OCI-LY3 (cell line): Measurements from ENCODE around the gene TBX18.

Experiments used
- EZH2phosphoT487 ChIP-seq: fragments of 200-600 bp; shearing (Covaris generic); IDR thresholded peaks from 2 replicates; pipeline ENCODE4 v1.6.1; 2018; ENCODE audit warnings: antibody characterized with exemption, mixed run types, low read depth
- TF ChIP-seq, protein P1 (sequence below): fragments of 200-600, 300-600 bp; sonication (generic); IDR thresholded peaks from 2 replicates; pipeline ENCODE4 v1.5.1; 2014; ENCODE audit warnings: antibody characterized with exemption, low read length, low read depth

DNA sequence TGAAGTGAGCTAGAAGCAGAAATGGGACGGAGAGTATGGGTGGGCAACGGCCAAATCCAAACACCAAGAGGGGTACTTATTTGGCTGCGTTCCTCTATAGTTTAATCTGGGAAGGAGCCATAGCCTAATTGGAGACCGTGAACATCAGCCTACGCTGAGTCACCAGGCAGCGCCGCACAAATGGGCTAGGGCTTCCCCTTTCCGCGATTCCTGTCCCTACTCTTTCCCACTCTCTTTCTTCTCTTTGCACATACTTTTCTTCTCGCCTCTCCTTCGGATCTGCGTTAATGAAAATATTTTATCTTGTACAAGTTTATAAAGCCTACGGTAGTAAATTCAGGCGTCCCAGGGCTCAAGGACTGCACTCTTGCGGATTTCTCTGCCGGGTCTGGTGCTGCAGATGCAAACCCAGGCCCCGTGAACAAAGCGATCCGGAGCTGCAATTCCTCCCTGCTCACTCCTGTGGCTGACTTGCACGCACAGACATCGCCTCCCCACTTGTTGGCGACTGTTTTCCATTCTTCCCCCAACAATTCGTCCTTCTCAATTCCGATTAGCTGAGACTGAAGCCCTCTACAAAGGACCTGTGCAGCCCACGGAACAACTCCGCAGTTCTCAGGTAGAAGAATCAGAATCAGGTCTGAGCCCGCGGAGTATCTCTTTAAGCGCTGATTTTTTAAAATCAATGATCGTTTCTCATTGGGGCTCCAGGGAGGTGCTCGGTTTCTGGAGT, 4.2 kb upstream of the TBX18 start:
- TF ChIP-seq, protein P1, sequence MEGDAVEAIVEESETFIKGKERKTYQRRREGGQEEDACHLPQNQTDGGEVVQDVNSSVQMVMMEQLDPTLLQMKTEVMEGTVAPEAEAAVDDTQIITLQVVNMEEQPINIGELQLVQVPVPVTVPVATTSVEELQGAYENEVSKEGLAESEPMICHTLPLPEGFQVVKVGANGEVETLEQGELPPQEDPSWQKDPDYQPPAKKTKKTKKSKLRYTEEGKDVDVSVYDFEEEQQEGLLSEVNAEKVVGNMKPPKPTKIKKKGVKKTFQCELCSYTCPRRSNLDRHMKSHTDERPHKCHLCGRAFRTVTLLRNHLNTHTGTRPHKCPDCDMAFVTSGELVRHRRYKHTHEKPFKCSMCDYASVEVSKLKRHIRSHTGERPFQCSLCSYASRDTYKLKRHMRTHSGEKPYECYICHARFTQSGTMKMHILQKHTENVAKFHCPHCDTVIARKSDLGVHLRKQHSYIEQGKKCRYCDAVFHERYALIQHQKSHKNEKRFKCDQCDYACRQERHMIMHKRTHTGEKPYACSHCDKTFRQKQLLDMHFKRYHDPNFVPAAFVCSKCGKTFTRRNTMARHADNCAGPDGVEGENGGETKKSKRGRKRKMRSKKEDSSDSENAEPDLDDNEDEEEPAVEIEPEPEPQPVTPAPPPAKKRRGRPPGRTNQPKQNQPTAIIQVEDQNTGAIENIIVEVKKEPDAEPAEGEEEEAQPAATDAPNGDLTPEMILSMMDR = no peak
- no peak for TF ChIP-seq EZH2phosphoT487
